ENCODE measurements around the gene OR5M11.
"Not testable (repeated sequence)": the region's sequence is repeated elsewhere in the genome, so short reads cannot be mapped to it uniquely, and the experiment has no call there.

Gene OR5M11

DNA sequence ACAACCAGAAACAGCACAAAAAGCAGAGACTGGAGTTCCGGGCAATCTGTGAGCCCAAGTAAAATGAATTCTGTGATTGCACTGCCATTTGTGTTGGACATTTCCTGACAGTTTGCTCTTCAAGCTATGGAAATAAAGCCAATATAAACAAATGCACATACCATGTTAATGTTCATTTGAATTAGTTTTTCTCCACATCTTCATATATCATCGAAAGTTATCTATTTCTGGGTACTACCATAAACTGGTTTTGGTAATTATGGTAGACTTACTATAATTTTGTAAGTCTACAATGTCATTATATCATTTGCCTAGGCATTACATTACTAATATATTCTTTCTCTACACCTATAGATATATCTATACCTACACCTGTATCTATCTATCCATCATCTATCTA lies at the start of gene OR5M11:
OR5M11 (minus strand) TSS at position 101 of the 400 bp plus-strand sequence; CDS start at position 101, 0 bp downstream.
- no peak for DNase-seq (ENCODE audit: low spot score)

DNA sequence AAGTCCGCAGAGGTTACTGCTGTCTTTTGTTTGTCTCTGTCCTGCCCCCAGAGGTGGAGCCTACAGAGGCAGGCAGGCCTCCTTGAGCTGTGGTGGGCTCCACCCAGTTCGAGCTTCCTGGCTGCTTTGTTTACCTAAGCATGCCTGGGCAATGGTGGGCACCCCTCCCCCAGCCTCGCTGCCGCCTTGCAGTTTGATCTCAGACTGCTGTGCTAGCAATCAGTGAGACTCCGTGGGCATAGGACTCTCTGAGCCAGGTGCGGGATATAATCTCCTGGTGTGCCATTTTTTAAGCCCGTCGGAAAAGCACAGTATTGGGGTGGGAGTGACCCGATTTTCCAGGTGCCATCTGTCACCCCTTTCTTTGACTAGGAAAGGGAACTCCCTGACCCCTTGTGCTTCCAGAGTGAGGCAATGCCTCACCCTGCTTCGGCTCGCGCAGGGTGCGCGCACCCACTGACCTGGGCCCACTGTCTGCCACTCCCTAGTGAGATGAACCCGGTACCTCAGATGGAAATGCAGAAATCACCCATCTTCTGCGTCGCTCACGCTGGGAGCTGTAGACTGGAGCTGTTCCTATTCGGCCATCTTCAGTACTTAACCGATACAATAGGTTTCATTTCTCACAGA lies 49.1 kb upstream of the OR5M11 start:
- DNase-seq (ENCODE audit: low spot score), result not testable (repeated sequence)

- no peak for DNase-seq (ENCODE audit: low spot score)
Measured at GRCh38 chr11:56577621-56578020, 34.6 kb upstream of the OR5M11 start, which contains the start of gene OR5M10. OR5M10 (minus strand) TSS chr11:56577721; CDS start chr11:56577721, 0 bp downstream.

- DNase-seq (ENCODE audit: low spot score), result no peak
Measured at GRCh38 chr11:56558574-56558973, 15.5 kb upstream of the OR5M11 start.

DNA sequence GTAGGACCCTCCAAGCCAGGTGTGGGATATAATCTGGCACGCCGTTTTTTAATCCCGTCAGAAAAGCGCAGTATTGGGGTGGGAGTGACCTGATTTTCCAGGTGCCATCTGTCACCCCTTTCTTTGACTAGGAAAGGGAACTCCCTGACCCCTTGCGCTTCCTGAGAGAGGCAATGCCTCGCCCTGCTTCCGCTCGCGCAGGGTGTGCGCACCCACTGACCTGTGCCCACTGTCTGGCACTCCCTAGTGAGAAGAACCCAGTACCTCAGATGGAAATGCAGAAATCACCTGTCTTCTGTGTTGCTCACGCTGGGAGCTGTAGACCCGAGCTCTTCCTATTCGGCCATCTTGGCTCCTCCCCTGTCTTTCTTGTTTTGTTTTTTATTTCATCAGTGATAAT lies 11.6 kb upstream of the OR5M11 start:
- not testable (repeated sequence) for DNase-seq (ENCODE audit: low spot score)

DNA sequence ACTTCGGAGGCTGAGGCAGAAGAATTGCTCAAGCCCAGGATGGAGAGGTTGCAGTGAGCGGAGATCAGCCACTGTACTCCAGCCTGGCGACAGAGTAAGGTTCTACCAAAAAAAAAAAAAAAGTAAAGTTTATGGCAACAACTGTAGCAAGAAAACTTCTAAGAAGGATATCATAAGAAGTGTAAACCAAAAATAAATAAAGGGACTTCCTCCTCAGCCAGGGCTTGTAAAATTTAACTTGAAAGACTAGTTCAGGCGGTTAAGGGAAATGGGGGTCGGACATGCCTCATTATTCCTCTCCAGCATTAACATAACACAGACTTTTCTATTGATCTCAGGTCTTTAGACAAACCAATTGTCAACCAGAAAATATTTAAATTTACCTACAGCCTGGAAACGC lies 2.5 kb upstream of the OR5M11 start:
- DNase-seq (ENCODE audit: low spot score), result no peak

DNA sequence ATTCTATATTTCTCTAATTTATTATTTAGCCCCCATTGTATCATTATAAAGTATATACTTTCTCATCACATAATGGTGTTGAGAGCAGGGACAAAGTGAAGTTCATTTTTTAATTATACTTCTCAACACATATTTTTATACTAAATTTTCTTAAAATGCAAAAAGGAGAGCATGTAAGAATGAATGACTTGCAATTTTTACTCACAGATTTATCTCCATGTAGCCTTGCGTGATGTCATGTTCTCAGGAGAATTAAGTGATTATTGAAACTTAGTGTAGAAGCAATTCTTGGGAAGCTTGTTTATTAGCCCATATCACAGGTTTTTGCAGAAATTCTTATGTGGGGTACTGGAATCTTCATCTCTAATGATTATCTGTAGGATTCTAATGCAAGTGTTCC lies 682 bp upstream of the OR5M11 start:
- DNase-seq (ENCODE audit: low spot score), result no peak

GRCh38 chr11:56533054-56533740 lies 9.9 kb downstream of the OR5M11 start:
- DNase-seq (ENCODE audit: low spot score), result no peak

DNA sequence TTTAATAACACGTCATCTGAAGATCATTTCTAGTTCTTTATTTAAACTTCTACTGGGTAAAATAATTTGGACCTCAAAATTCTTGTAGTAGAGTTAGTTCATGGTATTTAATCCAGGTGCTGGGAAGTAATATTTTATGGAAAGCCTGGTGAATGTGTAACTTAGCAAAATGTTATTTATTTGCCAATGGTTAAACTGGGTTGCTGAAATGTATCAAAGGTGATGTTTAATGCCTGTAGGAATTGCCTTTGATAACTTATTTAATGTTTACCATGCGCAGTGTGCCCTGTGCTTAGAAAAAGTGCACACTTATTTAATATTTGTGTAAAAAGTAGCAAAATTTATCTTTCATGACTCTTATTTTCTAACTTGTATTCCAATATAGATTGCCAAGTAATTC lies 11.2 kb downstream of the OR5M11 start:
- no peak for DNase-seq (ENCODE audit: low spot score)

GRCh38 chr11:56522008-56522407 lies 21.0 kb downstream of the OR5M11 start:
- DNase-seq (ENCODE audit: low spot score), result no peak

DNA sequence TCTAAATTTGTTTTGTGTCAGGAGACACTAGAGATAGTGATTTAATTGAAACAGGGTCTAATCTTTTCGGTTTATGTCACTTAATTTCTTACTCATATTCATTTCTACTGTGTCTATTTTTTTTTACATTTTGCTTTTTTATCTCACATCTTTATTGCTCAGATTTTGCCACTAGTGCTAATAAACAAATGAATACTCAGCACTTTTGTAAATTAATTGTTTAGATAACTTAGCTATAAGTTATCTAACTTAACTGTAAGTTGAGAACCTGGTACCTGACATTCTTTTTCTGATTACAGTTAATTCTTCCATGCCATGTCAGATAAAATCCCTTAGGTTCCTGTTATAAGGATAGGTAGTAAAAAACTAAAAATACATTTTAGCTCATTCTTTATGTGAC lies 29.8 kb downstream of the OR5M11 start:
- no peak for DNase-seq (ENCODE audit: low spot score)

DNA sequence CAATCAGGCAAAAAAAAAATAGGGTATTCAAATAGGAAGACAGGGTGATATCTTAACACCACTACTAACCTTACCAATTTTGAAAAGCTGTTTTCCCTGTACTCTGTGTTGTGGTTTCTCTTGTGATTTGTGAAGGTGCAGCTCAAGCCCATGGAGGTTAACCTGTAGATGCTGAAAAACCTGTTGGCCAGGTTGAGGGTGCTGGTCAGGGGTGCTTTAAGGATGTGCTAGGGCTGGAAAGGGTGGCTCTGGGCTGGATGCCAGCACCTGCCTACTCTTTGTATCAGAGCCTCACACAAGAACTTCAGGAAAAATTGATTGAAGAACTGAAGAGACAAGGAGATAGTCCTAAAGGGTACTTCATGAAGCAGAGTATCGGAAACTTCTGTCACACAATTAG lies 33.6 kb downstream of the OR5M11 start:
- no peak for DNase-seq (ENCODE audit: low spot score)

- no peak for DNase-seq (ENCODE audit: low spot score)
Measured at GRCh38 chr11:56497010-56497409, 46.0 kb downstream of the OR5M11 start.

GRCh38 chr11:56495117-56495516 lies 47.9 kb downstream of the OR5M11 start:
- DNase-seq (ENCODE audit: low spot score), result no peak

Measured in left forelimb (tissue), 1 donor.